ENCODE results near the gene SMARCE1.
A peak's percentile ranks its signal among the peaks of the same experiment; 100 is the strongest.
"Not testable (repeated sequence)": the region's sequence is repeated elsewhere in the genome, so short reads cannot be mapped to it uniquely, and the experiment has no call there.

The SMARCE1 gene

DNA sequence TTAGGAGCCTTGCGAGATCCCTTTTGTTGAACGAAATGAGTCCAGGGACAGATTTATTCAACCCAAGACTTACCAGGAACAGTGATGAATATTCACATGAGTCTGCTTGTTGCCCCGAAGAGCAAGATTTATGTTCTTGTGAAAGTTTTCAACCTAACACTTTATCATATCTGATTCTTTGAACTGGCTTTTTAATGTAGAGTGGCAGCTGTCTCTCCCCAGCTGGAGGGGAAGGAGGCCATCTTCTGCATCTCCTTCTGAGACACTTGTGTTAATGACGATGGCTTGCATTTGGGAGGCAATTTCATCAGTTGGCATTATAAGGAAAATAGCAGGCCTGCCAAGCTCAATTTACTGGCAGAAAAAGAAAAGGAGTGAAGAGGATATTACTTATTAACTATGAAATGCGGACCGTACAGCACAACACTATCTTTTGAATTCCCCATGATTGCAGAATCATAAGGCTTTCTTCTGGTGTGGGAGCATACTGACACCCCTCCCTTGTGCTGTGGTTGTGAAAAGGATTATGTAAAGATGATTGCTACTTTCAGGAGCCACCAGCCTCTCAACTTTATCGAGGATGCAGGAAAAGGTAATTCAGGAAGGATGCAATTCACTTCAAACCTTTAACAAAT, 35.7 kb downstream of the SMARCE1 start:
- DNase-seq (ENCODE audit: low read depth, low spot score): no peak

DNA sequence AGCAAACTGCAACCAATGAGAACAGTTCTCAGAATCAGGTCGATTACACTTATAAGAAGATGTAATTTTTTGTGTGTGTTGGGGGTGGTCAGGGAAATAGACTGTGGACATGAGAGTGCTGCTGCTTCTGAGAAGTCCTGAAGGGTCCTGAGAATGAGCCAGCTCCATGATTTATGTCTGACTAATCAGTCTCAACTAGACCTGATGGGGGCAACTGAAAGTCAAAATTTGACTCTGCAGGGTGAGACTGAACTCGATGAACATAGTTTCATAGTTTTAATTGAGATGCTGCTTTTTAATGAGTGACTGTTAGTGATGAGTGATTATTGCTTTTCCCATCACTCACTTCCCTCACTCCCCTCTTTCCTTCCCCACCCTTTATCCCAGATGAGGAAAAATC, 37.3 kb downstream of the SMARCE1 start:
- no peak for DNase-seq (ENCODE audit: low read depth, low spot score)

DNA sequence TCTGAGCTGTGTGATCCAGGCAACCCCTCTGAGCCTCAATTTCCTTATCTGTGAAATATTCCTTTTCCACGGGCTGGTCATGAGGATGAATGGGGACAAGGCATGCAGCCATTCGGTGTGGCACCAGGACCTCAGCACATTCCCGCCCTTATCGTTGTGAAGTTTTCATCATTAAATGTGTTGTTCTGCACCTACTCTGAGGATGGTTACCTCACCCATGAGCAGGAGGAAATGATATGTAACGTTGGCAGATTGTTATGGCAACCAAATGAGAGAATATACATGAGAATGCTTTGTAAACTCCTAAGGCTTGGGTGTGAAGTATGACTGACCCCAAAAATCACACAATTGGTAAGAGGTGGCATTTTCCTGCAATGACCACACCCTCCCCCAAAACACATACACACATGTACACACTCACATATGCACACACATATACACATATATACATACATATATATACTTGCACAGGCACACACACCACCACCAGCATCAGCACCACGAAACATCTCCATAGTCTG, 39.5 kb downstream of the SMARCE1 start:
- no peak for DNase-seq (ENCODE audit: low read depth, low spot score)

DNA sequence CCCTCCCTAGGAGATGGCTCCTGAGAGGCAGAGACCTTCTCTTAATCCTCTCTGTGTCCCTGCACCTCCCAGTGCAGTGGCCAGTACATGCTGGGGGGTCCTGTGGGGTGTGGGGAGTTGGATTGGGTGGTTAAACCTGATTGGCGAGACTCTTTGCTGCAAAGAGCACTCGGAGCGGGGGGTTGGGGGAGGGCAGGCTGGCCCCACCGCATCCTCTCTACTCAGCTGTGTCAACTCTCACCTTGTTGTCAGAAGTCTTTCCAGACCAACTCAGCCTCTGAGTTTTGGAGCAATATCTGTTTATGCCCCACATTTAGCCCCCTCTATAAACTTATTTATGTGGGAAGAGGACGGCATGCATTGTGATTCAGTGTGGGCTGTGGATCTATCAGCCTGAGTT, 40.0 kb downstream of the SMARCE1 start:
- DNase-seq (ENCODE audit: low read depth, low spot score): peak; percentile 33

DNA sequence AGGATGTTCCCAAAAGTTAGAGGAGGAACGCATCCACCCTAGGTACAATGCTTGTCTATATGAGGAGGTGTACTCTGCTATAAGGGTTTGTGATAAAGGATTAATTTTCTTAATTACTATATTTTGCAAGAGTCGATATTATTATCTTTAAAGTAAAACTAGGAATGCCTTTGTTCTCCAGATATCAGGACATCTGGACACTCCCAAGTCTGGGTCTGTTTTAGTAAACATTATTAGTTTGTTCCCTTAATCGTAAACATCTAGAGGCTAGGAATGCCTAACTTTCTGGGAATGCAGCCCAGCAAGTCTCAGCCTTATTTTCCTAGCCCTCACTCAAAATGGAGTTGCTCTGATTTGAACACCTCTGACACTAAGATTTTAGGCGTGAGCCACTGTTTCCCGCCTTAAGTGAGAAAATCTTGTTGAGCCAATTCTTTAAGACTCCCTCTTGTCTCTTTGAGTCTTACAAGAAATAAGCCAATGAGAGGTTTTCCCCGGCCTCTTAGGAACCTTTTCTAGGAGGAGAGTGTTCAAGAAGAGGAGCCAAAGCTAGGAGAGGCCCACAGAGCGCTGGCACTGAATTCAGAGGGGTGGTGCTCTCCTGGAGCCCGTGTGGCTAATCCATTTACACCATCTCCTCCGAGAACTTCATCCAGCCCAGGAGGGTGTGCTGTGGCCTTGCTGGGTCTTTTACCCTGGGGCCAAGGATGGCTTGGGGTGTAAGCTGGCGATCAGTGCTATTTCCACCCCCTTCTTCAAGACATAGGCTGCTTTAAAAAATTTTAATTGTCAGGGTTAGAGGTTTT, 40.9 kb downstream of the SMARCE1 start:
- peak; percentile 54 for DNase-seq (ENCODE audit: low read depth, low spot score)

DNA sequence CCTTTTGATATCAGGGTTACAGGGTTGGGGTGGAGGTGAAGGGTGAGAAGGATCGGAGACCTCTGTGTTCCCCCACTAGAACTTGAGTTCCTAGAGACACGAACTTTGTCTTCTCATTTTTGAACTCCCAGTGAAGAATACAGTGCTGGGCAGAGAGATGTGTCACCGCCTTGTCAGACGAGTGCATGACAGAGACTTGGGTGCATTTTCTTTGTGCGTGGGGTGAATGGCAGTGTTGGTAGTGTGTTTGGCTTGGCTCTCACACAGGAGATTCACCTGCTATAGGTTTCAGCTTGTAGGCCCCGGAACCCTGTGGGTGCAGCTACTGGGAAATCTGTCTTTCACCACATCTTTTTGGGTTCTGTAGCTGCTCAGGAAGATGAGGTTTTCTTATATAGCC, 42.3 kb downstream of the SMARCE1 start:
- no peak for DNase-seq (ENCODE audit: low read depth, low spot score)

DNA sequence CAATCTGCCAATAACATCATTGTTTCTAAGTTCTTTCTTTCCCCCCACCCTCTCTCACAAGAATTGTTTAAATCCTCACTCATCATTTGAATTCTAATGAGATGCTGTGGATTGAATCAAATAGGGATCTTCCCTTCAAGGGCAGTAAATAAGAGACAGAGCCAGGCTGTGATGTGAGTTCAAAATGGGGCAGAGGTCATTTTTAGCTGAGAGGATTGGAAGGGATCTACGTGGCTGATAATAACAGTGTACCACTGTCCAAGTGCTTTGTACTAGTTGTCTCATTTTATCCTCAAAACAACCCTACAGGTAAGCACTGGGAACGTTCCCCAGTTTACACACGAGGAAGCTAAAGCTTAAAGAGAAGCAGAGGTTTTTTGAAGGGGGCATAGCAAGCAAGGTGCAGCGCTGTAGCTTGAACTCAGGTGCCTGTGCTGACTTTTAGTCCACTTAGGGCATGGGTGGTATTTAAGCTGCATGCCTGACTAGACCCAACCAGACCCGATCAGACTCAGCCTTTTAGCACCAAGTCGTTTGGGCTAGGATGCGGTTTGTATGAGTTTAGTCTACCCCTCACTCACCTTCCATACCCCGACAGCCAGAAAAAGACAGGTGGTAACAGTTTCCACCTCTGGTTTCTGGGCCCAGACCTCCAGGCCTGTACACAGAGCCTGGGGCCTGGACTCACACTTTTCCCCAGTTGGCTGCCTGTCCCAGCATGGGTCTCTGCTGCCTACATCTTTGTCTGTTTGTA, 43.1 kb downstream of the SMARCE1 start:
- DNase-seq (ENCODE audit: low read depth, low spot score): no peak

DNA sequence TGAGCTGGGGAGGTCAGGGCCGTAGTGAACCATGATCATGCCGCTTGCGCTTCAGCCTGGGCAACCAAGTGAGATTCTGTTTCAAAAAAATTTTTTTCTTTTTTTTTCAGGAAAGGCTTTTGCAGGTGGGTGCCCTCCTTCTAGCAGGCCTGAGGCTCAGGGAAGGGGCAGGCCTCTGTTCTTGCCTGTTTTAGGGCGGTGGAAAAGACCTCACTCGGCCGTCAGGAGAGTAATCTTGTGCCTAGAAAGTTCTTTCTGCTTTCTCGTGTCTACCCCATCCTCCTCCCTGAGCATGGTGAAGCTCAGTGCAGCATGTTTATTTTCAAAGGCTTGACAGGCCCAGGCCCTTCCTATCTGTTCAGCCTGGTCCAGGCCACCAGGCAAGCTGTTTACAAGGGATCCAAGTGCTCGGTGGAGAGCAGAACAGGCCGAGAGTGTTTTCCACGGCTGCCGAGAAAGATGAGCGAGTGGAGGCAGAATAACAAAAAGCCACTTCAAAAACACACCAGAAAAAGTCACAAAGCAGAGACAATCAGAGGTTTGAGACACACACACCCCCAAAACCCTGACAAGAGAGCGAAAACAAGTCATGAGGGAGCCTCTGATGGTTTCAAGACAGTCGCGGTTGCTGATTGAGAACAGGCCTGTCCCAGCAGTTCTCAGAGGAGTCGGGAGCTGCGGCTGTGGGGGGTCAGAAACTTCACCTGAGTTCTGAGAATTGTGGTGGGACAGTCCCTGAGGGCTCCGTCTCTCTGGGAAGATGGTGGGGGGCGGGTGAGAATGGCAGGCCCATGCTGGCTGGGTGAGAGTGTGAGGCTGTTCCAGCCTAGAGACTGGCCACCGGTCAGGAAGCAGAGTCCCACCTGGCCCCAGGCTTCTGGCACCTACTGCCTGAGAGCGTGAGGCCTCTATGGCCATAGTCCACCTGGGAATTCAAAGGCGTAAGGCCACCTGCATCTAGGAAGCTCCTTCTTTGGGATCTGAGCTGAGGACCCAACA, 44.9 kb downstream of the SMARCE1 start:
- DNase-seq (ENCODE audit: low read depth, low spot score): peak; percentile 32

DNA sequence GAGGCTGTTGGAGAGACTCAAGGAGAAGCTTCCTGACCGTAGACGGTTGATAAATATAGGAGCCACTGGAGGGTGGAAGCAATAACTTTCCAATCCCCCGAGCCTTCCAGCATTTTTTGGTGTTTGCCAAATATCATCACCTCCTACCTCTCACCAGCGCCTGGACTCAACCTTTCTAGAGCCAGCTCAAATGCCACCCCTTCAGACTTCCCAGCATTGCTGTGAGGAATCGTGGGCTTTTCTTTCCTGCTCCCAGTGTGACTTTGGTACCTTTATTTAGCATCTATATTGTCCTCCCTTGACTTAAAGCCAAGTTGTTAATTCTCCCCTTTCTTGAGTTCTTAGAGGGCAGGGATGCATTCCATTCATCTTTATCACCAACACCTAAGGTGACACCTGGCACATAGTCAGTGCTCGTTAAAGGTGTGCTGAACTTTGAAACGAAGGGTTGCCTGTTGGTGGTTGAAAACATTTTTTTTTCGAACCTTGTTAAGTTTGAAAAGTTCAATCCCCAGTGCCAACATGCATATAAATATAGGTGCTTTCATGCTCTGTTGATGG, 47.1 kb downstream of the SMARCE1 start:
- DNase-seq (ENCODE audit: low read depth, low spot score): no peak

DNA sequence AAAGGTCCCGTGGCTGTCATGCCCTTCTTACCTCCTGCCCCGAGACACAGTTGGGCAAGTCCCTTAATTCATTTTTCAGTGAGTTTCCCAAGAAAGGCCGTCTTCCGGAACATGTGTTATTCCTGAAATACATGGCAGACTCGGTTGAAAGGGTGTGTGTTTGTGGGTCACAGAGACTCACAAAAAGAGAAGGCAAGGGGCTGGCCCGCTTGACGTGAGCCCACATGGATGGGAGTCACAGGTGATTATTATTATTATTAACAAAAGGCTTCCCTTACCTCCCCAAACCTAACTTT, 48.2 kb downstream of the SMARCE1 start:
- DNase-seq (ENCODE audit: low read depth, low spot score): no peak

DNA sequence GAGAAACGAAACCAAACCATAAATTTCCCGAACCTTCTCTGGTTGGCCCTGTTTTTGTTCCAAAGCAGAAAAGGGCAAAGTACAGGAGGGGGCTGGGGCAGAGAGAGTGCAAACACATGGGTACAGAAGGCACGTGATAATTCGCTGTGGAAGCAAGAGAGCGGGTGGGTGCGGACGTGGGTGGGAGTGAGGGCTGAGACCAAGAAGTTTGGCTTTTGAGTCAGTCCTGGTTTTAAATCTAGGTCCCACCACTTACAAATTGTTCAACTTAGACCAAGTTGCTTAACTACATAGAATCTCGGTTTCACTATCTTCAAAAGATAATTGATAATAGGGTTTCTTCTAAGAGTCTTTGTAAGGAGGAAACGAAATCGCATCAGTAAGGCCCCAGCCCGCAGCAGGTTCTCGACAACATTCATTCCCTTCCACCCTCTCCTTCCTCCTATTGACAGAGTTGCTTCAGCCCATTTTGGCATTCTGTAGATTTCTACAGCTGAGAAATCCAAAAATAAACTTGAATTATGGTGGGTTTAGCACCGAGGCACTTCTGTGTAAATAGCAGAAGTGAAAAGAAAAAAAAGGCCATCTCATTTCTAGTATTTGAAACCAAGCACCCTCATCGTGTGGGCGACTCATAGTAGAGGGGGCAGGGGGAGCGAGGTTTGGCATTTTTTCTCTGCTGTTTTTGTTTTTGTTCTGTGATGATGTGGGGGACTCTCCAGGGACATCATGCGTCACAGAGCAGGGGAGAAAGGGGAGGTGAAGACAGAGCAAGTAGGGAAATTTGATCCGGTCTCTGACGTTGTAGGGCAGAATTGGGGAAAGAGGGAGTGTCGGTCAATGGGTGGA, 48.8 kb downstream of the SMARCE1 start:
- DNase-seq (ENCODE audit: low read depth, low spot score): no peak

DNA sequence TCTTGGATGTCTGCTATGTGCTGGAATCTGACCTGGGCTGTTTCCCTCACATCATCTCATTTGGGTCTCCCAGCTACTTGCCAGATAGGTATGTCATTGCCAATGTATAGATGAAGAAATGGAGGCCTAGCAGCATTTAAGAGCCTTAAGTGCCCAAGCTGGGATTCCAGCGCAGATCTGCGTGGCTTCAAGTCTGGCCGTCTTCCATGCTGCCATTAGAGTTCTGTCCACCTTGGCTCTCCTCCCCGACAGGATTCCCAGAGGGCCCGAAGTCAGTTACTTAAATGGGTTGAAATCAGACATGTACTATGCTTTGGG, 49.4 kb downstream of the SMARCE1 start:
- DNase-seq (ENCODE audit: low read depth, low spot score): no peak

DNA sequence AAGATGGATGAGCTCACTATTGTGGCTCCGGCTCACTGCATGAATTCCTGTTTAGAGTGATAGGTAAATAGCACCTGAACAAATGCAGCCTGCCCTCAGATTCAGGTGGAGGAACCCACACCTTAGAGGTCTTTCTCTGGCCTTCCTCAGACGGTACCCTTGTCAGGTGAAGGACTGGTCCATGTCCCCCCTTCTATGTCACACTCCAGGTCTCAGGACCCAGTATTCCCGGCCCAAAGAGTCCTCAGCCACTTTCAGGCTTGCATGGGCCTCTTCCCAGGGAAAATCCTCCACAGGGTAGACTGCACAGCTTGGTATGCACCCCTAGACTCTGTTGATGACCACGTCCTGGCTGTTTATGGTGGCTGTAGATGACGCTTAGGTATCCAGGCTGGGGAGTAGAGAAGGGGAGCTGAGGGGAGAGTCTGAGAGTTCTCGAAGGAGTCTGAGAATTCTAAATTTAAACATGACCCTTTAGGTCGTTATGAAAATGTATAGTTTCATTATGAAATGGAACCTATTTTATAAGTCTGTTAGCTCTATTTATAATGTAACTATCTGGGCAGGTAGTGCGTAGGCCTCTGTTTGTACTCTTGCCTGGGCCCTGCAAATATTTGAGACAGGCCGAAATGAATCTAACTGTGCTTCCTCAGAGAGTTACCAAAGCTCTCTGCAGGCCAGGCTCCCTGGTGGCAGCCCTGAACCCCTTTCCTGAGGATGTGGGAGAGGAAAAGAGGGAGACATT, 49.9 kb downstream of the SMARCE1 start:
- no peak for DNase-seq (ENCODE audit: low read depth, low spot score)

DNA sequence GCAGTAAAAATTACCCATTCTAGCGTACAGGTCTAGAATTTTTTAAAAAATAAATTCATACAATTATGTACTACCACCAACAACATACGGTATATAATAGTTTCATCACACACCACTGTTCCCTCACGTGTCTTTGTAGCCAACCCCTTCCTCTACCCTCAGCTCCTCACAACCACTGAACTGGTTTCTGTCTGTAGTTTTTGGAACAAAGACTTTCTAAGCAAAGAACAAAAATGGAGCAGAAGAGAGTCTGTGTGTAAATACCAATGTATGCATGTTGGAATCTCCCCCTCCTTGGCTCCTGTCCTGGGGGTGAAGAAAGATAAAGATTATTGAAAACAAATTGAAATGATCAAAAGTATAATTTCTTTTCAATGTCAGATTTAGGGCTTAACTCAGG, 50.5 kb downstream of the SMARCE1 start:
- DNase-seq (ENCODE audit: low read depth, low spot score): no peak

DNA sequence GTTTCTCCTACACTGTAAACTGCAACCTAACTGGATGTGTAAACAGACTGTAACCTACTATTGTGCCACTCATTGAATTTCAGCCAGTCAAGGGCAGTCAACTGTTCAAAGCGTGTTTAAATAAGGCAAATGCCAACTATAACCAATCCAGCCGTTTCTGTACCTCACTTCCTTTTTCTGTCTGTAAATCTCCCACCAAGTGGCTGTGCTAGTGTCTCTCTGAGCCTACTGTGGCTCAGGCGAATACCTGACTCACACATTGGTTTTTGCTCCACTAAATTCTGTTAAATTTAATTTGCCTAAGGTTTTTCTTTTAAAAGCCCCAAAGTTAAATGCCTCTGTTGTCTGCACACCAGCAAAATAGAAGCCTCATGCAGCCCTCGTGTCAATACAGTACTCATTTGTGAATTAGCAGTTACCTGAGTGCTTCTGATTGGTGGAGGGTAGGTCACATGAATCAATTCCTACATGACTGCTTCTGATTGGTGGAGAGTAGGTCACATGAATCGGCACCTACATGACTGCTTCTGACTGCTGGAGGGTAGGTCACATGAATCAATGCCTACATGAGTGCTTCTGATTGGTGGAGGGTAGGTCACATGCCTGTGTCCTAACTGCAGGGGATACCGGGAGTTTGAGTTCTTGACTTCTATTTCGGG, 51.2 kb downstream of the SMARCE1 start:
- DNase-seq (ENCODE audit: low read depth, low spot score): peak; percentile 18

DNA sequence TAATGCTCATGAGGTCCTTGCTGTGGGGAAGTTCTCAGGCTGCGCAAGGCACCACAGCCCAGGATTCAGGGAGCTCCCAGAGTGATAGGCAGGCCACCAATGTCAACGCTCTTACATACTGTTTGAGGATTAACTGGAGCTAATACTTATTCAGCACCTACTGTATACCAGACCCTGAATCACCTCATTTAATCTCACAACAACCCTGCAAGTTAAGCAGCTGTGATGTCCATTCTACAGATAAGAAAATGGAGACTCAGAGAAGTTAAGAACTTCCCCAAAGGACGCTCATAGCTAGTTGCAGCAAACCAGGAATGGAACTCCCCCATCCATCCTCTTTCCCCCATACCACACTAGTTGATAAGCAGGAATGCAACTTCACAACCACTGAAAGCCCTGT, 56.9 kb downstream of the SMARCE1 start:
- no peak for DNase-seq (ENCODE audit: low read depth, low spot score)

DNA sequence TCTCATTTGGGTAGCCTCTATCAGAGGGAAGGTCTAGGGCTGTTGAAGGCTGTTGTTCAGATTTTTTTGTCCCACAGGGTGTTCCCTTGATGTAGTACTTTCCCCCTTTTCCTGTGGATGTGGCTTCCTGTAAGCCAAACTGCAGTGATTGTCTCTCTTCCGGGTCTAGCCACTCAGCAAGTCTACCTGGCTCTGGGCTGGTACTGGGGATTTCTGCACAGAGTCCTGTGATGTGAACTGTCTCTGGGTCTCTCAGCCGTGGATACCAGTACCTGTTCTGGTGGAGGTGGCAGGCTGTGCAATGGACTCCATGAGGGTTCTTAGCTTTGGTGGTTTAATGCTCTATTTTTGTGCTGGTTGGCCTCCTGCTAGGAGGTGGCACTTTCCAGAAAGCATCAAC, 59.1 kb downstream of the SMARCE1 start:
- DNase-seq (ENCODE audit: low read depth, low spot score): no peak

DNA sequence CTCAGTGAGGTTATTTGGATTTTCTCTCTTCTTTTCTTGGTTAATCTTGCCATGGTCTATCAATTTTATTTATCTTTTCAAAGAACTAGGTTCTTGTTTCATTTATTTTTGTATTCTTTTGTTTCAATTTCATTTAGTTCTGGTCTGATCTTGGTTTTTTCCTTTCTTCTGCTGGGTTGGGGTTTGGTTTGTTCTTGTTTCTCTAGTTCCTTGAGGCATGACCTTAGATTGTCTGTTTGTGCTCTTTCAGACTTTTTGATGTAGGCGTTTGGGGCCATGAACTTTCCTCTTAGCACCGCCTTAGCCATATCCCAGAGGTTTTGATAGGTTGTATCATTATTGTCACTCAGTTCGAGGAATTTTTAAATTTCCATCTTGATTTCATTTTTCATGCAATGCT, 61.4 kb downstream of the SMARCE1 start:
- not testable (repeated sequence) for DNase-seq (ENCODE audit: low read depth, low spot score)

DNA sequence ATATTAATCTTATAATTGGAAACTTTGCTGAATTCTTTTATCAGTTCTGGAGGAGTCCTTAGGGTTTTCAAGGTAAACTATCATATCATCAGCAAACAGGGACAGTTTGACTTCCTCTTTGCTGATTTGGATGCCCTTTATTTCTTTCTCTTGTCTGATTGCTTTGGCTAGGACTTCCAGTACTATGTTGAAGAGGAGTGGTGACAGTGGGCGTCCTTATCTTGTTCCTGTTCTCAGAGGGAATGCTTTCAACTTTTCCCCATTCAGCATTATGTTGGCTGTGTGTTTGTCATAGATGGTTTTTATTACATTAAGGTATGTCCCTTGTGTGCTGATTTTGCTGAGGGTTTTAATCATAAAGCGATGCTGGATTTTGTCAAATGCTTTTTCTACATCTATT, 62.7 kb downstream of the SMARCE1 start:
- DNase-seq (ENCODE audit: low read depth, low spot score): not testable (repeated sequence)
